Epithelial cell of esophagus (primary cell): ENCODE data around the gene PNMA6E.
"Not testable (repeated sequence)": the region's sequence is repeated elsewhere in the genome, so short reads cannot be mapped to it uniquely, and the experiment has no call there.

Source experiments
- DNase-seq: peaks from one replicate; pipeline ENCODE4 v3.0.0; 2010; ENCODE audit warnings: low read depth
- H3K4me3 ChIP-seq: 2 replicates; pipeline ENCODE4 v1.5.1; 2011; ENCODE audit warnings: mild to moderate bottlenecking, low read length, control low read depth
- TF ChIP-seq, protein P1 (sequence below): IDR thresholded peaks from 2 replicates; pipeline ENCODE4 v1.5.1; 2011; ENCODE audit warnings: low read depth, mild to moderate bottlenecking, low read length, control low read depth, inconsistent platforms; ENCODE audit not compliant: insufficient read depth; ENCODE audit errors: missing control alignments

Gene PNMA6E

DNA sequence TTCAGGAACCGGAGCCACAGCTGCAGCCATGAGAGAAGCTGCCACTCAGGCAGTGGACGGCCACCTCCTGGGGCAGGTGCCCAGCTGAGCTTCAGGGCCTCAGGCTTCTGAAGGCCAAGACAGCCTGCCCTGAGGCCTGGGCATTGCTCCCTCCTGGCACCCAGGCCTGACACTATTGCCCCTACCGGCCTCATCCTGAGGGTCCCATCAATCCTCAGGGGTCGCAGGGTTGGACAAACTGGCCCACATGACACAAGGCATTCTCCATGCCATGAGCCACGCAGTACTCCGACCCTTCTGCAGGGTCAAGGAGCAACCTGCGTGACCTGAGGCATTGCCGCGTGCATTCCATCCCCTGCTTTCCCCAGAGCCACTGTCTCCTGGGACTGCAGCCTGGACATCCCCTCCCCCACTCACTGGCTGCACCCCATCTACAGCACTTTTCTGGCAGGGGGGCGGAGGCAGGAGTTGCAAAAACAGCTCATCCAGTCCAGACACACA is 7.1 kb upstream of the PNMA6E start:
- TF ChIP-seq, protein P1, sequence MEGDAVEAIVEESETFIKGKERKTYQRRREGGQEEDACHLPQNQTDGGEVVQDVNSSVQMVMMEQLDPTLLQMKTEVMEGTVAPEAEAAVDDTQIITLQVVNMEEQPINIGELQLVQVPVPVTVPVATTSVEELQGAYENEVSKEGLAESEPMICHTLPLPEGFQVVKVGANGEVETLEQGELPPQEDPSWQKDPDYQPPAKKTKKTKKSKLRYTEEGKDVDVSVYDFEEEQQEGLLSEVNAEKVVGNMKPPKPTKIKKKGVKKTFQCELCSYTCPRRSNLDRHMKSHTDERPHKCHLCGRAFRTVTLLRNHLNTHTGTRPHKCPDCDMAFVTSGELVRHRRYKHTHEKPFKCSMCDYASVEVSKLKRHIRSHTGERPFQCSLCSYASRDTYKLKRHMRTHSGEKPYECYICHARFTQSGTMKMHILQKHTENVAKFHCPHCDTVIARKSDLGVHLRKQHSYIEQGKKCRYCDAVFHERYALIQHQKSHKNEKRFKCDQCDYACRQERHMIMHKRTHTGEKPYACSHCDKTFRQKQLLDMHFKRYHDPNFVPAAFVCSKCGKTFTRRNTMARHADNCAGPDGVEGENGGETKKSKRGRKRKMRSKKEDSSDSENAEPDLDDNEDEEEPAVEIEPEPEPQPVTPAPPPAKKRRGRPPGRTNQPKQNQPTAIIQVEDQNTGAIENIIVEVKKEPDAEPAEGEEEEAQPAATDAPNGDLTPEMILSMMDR: no peak
- H3K4me3 ChIP-seq: no peak overlapping the region
- no peak for DNase-seq

DNA sequence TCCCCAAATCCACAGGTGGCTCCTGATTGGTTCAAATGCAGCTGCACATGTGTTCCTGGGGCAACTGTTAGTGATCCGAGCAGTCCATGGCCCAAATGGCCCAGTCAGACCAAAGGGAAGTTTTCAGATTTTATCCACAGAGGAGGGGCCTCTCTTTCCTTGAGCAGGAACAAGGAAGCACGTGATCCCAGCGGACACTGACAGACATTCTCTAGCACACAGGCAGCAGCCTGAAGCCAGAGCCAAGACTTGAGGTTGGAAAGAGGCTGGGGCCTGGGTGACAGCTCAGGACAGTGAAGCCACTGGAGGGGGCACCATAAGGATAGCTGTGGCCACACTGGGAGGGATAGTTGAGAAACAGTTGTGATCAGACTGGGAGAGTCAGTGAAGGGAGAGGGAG is 6.6 kb upstream of the PNMA6E start:
- TF ChIP-seq, protein P1: no peak
- DNase-seq: no peak
- H3K4me3 ChIP-seq: no peak overlapping the region

DNA sequence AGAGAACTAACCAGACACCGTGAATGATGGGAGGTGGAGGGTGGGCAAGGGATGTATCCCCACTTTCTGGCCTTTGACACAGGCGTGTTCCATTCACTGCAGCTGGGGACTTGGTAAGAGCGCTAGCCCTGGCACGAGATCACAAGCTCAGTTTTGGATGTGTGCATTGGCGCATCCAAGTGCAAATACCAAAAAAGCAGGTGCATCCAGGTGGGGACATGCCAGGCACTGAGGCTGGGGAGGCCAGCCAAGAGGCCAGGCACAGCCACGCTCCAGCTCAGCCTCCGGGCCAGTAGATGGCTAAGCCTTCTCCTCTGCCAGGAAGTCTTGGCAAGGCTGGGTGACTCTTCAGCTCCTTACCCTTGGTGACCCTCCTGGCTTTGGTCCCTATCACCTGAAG is 5.8 kb upstream of the PNMA6E start:
- TF ChIP-seq, protein P1: no peak
- no peak overlapping the region for H3K4me3 ChIP-seq
- DNase-seq: no peak

DNA sequence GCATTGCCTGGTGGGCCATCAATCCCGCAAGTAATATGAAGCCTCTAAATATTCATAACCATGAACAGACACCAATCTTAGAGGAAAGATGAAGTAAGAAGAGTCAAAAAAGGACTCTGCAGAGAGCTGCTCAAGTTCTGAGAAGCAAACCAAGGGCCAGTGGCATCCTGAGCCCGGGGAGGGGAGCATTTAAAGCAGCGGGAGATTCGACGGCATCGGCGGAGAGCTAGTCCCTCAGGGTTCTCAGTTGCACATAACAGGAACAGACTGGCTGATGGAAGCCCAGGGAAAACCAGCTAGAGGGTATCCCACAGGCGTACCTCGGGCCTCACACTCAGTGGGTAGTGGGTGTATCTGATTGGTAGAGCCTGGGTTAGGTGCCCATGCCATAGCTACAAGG is 4.9 kb upstream of the PNMA6E start:
- TF ChIP-seq, protein P1: no peak
- no peak overlapping the region for H3K4me3 ChIP-seq
- DNase-seq: no peak

DNA sequence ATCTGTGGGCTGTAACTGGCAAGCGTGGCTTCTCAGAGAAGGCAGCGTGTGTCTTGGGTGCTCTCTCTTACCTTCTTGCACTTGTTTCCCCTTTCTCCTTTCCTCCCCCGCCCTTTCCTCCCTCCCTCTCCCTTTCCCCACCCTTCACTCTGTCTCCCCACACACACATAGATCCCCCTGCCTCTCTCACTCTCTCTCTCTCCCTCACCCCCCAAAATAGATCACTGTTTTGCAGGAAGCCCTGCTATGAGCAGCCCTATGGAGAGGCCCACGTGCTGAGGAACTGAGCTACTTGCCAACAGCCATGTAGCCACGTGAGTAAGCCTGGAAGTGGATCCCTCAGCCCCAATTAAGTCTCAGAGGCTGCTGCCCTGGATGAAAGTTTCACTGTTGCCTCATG is 4.3 kb upstream of the PNMA6E start:
- TF ChIP-seq, protein P1: no peak
- DNase-seq: no peak
- no peak overlapping the region for H3K4me3 ChIP-seq

DNA sequence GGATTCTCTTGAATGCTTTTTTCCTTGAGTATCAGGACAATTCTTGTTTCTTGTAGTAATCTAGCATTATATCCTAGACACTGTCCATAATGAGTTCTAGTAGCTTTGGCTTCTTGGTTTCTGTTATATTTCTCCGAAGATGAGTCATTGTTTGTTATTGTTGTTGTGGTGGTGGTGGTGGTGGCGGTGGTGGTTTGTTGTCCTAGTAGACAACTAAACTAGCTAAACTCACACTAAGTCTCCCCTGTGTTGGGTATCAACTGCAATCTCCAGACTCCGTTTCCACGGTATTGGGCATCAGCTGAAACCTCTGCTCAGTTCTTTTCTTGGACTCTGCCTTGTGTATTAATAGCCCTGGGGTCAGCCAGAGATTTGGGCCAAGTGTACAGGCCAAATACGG is 3.2 kb upstream of the PNMA6E start:
- not testable (repeated sequence) for H3K4me3 ChIP-seq, DNase-seq

DNA sequence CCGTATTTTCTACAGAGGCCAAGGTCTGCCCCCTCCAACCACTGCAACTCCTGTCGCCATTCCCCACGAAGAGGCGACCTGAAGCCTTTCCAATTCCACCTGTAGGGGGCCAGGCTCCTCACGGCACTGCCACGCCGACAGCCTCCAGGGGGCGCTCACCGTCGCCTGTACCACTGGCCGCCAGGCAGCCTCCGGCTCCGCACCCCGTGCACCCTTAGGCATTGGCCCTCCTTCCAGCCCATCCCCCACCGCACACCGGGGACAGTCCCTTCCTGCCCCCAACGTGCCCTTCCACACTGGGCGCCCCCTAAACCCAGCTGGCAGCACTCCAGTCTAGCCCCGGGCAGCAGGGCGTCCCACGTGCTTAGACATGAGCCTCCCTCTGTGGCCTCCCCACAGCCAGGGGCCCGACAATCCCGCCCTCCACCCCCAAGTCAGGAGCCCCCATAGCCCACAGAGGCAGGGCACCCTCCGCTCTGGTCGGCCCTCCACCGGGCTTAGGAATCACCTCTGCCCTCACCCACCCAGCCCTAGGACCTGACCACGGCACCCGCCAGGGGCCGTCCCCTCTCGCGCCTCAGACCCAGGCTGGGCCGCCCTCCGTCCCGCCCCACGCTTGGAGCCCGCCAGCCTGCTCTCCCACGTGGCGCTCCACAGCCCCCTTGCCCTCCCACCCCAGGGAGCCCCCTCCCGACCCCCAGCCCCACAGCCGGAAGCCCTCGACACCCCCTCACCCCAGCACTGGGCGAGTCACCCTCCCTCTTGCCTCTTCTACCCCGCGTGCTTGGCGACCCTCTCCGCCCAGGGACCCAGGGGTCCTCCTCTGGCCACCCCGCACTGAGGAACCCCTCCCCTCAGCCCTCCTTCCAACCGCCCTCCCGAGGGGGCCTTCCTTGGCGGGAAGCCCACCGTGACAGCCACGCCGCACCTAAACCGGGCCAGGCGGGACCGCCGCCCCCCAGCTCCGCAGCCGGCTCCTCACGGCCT is 711 bp downstream of the PNMA6E start:
- no peak for DNase-seq
- H3K4me3 ChIP-seq: no peak overlapping the region
- TF ChIP-seq, protein P1: peak; percentile 51
